ENCODE results near the gene DRAXIN.

The DRAXIN gene

DNA sequence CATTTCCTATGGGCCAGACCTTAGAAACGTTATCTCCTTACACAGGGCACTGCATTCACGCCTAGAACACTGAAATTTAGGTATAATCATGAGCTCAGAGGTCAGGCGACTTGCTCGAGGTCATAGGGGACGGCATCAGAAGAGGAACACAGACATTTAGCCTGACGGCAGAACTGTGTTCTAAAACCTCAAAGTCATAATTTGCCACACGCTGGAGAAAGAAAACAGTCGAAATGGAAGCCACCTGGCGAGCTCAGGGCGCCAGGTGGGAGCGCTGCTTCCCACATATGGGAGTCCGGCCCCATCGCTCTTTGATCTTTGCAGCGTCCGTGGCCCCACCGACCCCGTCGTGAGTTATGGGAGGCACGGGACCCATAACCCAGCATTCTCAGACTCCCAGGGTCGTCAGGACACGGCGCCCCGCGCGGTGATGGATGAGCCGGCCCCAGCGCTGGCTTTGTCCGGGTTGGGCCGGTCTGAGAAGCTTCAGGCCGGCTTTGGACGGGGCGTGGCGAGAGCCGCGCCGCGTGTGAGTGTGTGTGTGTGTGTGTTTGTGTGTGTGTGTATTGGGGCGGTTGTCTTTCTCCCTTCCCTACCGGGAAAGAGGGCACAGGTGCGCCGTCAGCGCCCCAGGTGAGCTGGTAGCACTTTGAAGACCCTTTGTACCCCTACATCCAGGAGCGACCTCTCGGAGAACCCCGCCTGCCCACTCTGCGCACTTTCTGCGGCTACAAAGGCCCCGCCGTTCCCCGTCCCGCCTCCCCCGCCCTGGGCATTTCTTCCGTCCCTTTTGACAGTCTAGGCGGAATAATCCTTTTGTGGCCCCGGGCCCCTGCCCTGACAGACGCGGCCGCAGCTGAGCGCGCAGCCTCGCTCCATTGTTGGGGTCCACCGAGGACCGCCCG lies 861 bp upstream of the DRAXIN start:
- peak; percentile 36 for DNase-seq

DNA sequence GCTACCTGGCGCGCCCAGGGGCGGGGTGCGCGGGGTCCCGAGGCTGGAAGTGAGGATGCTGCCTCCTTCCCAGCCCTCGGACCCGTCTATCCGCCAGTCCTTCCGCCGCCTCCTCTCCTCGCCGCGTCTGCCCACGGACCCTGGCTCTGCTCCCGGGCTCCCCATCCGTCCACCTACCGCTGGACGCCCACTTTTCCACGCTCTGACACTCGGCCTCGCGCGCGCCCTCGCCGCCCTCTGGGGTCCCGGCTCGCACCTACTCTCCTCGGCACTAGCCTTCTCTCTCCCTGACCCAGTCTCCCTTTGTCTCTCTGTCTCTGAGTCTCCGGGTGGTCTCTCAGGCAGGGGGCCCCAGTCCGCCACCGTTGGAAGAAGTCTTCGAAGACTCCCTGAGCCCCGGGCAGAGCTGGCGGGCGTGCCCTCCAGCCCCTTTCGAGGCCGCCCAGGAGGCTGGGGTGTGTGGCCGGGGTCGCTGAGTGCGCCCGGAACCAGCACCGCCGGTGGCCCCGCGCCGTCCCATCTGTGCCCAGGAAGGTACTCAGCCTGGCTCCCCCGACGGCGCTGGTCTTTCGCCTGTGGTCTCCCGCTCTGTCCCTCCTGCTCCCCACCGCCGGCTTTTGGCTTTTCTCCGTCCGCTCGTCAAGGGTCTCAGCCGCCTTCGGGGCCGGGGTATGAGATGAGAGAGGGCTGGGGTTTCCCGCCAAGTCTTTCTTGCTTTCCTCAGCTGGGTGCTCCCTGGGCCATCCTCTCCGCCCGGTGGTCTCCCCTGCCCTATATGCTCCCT lies 610 bp downstream of the DRAXIN start:
- no peak for DNase-seq

DNA sequence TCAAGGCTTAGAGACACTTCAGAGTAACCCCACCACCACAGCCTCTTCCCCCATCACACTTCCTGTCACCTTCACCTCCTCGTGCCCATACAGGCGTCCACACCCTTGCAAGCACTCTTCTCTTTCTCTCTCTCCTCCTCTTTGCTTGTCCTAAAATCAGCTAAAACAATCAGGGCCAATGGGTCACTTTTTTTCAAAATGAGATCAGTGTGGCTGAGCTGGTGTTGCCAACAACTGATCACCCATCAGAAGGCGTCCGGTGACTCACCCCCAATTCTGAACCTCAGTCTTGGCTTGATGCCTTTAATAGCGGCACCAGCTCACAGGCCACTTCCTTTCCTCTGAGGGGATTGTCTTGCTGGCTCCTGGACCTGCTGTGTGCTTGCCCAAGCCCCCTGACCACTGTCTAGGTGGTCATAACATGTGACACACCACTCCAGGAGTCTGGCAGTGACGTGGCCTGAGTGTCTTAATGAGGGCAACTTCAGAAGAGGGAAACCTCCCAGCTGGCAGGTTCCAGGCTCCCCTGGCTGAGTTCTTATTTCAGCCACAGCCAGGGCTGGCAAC lies 1.6 kb downstream of the DRAXIN start:
- peak; percentile 80 for DNase-seq

DNA sequence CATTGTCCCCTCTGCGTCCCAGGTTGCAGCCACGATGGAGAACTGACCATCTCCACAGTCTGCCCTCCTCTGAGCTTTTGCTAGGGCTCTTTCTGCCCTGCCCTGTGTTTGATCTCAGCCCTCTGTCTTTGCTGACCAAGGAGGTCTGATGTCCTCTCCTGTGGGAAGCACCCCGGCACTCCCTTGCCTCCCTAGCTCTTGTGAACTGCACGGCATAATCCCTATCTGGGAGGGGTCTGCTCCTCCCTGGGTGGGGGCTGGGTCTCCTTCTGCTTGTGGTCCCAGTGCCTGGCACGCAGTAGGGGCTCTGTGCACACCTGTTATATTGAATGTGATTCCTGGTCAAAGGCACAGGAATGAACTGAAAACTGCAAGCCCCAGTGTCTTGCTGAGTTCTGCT lies 2.4 kb downstream of the DRAXIN start:
- DNase-seq: no peak

DNA sequence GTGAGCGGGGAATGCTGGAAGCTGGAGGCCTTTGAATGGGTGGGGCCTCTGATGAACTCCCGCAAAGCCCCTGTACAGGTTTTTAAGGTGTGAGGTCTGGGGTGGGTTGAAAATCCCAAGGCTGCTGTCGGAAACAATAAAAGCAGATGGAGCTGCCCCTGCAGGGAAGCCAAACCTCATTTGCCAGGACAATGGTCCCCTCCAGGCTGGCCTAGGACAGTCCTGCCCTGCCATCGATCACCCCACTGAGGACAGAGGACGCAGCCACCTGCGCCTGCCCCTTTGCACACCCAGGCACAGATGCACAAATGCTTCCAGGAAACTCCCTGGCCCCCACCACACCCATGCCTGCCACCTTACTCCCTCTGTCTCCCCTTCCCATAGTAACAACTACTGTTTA lies 4.4 kb downstream of the DRAXIN start:
- DNase-seq: no peak

DNA sequence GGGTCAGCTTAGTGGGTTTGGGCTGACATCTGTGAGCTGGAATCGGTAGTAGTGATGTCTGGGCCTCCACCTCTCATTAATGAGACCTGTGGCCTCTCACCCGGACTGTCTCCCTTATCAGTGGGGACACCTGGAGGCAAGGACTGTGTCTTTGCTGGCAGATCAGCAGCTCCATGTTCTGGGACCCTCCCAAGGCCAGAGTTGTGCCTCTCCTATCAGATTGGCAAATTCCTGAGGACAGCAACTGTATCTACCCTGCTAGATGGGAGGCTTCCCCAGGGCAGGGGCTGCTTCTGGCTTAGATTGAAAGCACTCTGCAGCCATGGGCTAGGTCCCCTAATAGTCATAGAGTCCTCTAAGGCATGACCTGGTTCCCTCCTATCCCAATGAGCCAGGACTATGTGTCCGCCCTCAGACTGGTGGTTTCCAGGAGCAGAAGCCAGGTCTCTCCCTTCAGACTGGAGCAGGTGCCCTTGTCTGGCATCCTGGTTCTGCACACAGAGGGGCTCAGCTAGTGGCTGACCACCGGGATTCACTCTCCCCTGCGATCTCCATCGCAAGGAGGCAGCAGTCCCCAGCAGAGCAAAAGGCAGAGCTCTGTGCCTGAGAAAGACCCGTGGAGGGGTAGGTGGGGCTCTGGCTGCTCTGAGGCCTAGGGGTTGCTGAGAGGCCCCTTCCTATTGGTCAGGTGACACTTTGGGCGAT lies 5.8 kb downstream of the DRAXIN start:
- DNase-seq: no peak

DNA sequence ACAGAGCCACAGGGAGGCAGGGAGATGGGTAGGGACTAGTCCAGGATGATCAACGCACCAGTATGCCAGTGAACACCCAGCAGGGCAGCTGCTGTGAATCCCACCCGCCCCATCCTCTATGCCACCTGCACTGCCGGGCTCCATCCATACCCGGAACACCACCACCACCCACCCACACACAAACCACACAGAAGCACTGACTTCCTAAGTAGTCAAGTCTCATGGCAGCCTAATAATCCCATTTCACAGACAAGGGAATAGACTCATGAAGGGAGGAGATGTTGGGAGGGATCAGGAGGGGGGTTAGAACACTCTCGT lies 6.3 kb downstream of the DRAXIN start:
- DNase-seq: no peak

DNA sequence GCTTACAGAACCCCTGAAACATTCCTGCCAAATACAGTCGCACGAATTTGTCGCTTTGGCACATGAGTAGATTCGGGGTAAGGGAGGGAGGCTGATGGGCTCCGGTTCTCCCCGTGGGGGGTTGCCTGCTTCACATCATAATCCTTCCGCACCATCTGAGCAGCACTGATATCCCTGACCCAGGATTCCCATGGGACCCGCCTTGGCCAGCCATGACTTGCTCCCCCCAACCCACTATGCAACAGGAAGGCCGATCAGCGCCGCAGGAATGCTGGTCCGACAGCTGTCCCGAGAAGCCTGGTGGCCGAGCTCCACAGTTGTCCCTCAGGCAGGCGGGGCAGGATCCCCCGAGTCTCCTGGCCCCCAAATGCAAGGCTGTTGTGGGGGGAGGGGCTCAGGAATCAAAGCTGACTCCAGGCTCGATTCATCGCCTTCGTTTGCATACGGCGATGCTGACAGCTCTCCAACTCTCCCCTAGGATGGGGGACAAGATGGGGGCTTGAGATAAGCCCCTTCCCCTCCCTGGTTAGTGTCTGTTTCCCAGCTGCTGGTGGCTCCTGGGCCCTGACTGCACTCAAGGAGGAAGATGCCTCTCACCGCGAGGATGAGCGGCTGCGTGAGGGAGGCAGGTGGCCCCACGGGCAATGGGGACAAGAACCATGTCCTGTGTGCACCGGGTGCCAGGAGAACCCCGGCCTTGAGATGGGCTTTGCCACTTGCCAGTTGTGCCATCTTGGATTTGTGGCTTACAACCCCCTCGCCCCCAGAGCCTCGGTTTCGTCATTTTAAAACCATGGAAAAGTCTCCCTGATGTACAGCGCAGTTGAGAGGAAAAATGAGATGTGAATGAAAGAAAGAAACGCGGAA lies 9.3 kb downstream of the DRAXIN start:
- DNase-seq: no peak

DNA sequence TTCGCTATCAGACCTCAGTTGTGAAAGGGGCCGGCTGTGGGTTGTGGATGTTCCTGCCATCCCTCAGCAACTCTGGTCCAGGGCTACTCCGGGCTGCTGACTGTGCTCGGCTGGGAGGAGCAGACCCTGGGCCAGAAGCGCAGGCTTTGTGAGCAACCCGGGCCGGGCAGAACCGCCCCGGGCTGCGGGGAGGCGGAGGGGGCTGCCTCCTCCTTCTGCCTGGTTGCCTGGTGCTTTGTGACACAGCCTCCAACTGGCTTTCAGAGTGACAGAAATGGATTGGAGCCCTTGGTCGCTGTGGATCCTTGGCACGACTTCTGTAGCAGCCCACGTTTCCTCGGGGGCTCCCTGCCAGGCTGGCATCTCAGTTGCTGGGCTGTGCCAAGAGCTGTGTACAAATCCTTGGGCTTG lies 10.0 kb downstream of the DRAXIN start:
- no peak for DNase-seq

DNA sequence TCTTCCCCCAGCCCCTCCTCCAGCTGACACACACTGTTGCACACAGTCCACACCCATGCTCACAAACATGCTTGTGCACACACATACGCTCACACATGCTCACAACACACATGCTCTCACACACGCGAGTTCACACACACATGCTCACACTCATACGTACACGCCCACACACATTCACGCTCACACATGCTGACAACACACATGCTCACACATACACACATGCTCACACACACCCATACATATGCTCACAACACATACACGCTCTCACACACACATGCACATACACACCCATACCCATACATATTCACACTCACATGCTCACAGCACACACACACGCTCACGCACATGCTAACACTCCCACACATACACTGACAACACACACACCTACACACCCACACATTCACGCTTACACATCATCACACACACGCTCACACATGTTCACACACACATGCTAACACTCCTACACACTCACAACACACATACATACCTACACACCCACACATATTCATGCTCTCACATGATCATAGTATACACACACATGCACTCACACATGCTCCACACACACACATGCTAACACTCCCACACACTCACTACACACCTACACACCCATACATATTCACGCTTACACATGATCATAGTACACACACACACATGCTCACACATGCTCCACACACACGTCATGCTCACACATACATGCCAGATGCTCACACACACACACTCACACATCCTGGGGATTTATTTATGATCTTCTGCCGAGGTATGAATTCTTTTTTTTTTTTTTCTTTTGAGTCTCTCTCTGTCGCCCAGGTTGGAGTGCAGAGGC lies 10.7 kb downstream of the DRAXIN start:
- no peak for DNase-seq

DNA sequence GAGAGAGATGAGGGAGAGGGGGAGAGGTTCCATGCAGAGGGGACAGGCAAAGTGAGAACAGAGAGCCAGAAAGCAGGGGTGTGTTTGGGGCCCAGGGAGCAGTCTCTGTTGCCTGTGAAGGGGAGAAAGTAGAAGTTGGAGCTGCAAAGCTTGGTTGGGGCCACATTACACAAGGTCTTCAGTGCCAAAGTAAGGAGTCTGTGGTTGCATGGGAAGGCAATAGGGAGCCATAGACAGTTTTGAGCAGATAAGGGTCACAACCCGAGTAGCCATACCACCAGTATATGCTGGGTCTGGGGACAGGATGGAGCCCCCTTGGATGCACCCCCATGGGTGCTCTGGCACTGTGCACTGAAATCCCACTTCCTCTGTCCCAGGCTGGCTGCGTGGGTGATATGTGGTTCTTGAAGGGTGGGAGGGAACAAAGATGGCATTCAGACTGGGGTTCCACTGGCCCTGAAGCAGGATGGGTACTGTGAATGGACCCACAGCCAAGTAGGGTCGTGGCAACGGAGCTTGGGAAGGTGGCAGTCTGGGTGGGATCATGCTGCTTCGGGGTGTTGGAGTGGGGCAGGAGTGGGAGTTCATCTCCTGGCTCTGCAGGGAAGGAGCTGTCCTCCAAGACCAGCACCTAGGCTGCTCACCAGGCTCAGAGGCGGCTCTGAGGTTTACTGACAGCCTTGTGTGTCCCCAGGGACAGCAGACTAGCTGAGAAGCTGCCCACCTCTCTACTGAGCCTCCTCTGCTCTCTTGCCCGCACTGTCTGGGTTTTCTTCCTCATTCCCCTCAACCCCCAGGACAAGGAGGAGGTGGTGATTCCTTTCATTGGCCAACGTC lies 12.1 kb downstream of the DRAXIN start:
- no peak for DNase-seq

DNA sequence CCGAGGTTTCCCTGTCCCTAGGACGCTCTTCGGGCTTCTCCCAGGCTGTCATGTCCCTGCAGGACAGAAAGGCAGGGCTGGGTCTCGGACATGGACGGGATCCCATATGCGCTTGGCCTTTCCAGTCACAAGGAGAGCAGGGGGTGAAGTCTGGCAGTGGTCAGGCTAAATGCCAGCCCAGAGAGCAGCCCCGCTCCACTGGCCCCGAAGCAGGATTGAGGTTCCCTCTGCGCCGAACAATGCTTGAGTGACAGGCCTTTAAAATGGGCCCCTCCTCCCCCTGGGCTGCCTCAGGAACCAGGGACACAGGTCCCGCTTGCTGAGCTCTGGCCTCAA lies 12.7 kb downstream of the DRAXIN start:
- no peak for DNase-seq

DNA sequence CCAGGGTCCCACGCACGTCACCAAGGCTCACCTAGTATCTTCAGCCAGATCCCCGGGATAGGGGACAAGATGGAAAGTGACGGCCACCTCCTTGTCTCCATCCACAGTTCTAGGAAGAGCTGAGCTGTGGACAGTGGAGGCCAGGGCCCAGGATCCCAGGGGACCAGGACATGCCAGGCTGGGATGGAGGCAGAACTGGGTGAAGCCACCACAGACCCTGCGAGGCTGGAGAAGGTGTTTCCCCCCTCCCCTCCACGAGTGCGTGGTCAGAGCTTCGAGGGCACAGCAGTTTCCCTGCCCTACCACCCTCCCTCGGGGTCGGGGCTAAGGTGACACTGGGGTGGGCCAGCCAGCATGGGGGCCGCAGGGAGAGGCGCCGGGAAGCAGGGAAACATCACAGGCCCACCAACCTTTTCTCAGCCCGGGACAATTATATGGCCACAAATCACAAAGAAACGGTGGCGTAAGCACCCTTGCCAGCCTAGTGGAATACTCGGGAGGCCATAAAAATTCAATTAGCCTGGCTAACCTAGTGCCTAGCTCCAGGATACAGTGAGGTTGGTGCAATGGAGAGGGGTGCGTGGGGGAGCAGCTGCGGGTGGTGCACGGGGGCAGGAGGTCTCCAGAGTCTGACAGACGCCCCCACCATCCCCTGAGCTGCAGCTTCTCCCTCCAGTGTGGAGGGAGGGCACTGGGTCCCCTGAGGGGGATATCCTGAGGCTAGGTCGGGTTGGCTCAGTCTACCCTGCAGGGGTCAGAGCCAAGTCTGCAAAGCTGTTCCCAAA lies 13.4 kb downstream of the DRAXIN start:
- DNase-seq: no peak

DNA sequence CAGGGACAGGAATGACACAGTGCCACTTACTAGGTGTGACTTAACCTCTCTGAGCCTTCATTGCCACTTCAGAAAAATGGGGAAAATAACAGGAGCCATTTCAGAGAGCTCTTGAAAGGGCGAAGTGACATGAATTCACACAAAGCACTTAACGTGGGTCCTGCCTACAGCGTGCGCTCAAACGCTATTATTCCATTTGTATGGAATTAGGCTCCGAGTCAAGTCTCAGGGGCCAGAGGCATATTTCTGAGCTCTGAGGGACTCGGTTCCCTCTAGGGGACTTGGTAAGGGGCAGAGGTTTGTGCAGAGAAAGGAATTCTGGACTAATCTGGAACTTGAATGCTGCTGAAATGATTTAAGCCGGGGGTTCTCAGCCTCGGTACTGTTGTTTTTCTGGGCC lies 14.1 kb downstream of the DRAXIN start:
- DNase-seq: no peak

DNA sequence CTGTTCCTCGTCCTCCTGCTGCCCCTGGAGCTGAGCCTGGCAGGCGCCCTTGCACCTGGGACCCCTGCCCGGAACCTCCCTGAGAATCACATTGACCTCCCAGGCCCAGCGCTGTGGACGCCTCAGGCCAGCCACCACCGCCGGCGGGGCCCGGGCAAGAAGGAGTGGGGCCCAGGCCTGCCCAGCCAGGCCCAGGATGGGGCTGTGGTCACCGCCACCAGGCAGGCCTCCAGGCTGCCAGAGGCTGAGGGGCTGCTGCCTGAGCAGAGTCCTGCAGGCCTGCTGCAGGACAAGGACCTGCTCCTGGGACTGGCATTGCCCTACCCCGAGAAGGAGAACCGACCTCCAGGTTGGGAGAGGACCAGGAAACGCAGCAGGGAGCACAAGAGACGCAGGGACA lies 14.8 kb downstream of the DRAXIN start:
- DNase-seq: no peak

DNA sequence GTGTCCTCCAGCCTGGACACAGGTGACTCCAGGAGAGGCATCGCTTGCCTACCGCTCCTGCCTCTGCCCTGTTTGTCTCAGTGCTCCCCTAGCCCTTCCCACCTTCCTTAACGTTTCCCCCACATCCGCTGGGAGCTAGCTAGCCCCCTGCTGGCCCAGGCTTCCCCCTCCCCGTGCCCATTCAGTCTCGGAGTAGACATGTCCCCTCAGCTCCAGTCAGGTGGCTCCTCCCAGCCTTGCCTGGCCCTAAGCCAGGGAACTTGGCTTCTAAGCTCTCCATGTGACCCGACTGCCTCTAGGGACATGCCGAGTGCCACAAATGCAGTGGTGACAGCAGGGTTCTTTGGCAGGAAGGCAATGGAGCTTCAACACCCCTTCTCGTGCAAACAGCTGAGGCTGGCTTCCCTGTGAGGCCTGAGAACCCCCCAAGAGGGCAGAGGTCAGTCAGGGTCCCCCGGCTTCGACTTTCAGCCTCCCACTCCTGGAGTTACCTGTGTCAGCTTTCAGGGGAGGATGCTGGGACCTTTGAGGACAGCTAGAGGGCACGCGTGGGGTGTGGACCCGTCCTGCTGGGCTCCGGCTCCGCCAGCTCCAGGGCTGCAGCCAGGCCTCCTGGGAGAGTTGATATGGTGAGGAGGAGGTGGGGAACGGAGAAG lies 16.2 kb downstream of the DRAXIN start:
- DNase-seq: no peak

DNA sequence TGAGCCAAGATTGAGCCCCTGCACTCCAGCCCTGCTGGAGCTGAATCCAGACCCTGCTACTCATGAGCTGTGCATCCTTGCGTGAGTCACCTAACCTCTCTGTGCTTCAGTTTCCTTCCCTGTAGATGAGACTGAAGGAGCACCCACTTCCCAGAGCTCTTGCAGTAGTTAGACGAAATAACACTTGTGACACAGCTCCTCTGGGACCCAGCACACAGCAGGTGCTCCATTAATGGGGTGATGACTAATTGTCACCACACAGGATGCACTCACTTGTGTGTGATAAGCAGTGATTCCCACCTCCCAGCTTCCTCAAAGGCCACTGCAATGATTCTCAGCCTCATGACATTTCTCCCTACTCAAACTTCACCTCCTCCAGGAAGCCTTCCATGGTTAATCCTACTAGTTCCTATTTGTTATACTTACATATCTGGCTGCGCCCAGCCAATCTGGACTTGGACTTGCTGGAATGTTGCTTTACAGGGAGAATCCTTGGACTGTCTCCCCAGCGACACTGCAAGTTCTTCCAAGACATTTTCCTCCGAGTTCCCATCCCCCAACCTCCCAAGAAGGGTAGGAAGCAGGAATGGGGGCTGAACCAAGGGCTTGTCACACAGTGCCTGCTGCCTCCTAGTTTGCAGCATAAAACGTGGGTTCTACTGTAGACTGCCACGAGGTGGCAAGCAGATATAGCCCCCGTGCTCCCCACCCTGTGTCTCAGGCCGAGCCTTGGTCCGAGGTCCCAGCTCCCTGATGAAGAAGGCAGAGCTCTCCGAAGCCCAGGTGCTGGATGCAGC lies 17.2 kb downstream of the DRAXIN start:
- DNase-seq: peak; percentile 86

DNA sequence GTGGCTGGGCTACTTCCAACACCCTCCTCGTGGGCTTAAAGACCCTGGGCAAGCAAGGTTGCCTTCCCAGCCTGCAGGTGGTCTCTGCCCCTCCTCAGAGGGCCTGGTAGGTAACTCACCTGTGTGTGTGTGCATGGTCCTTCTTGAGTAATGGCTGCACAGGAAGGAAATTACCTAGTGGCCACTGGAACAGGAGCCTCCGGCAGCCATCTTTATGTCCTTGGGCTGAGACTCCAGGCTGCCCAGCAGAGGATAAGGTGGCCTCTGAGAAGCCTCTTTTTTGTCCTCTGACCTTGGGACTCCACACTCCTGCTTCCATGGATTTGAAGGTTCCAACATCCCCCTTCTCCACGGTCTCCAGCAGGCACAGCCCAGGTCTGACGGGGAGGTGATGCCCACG lies 20.0 kb downstream of the DRAXIN start:
- DNase-seq: no peak

Data from inflammatory macrophage treated with lipopolysaccharide for 4 hours (primary cell).